PC-9 (cell line): ENCODE measurements around the gene DIPK2B. TPM values are rescaled to one million over a fixed set of nuclear protein-coding genes. Genes with fewer than 3 reads are reported as not detected.

Experiments
- BruUV-seq: library from RNA; stranded (reverse); fragments of 400-500 nt; replicated peaks from 2 replicates; lab custom pipeline; 2021; lab: Mats Ljungman, UMichigan
- CTCF ChIA-PET: fragments of 300-600 bp; sonication (Branson Sonifier 250); formaldehyde crosslinking; loops from one replicate; lab custom pipeline; 2022; ENCODE audit warnings: antibody characterized with exemption; lab: Charles Lee
- POLR2A ChIA-PET: fragments of 300-600 bp; sonication (Branson Sonifier 250); formaldehyde crosslinking; loops from one replicate; lab custom pipeline; 2022; ENCODE audit warnings: antibody characterized with exemption; ENCODE audit not compliant: unreplicated experiment; lab: Charles Lee
- DNase-seq, 2 experiments: peaks; one replicate each; pipeline versions ENCODE4 v3.0.0 to v3.0.0-alpha.2; 2015 to 2022; ENCODE audit warnings: mixed read lengths in 1 of 2
- H2AFZ ChIP-seq: fragments of 200-600 bp; sonication (generic); 2 replicates; pipeline ENCODE4 v1.8.1; 2017; ENCODE audit warnings: antibody characterized with exemption
- H3F3A ChIP-seq: fragments of 200-600 bp; sonication (generic); 2 replicates; pipeline ENCODE4 v1.8.1; 2017; ENCODE audit warnings: antibody characterized with exemption, mild to moderate bottlenecking, low read depth; ENCODE audit not compliant: insufficient read depth
- H3K27ac ChIP-seq: fragments of 200-600 bp; sonication (generic); 2 replicates; pipeline ENCODE4 v1.6.1; 2016; ENCODE audit warnings: mixed run types
- H3K27me3 ChIP-seq: fragments of 200-600 bp; sonication (generic); 2 replicates; pipeline ENCODE4 v1.6.1; 2016; ENCODE audit warnings: low read depth, mixed run types; ENCODE audit not compliant: insufficient read depth
- H3K36me3 ChIP-seq: fragments of 200-600 bp; sonication (generic); 2 replicates; pipeline ENCODE4 v1.6.1; 2016; ENCODE audit warnings: low read depth, mixed run types
- H3K4me1 ChIP-seq: fragments of 200-600 bp; sonication (generic); replicated peaks from 2 replicates; pipeline ENCODE4 v1.6.1; 2016; ENCODE audit warnings: mixed run types; ENCODE audit not compliant: insufficient read depth
- H3K4me2 ChIP-seq: fragments of 200-600 bp; sonication (generic); 2 replicates; pipeline ENCODE4 v1.6.1; 2017; ENCODE audit warnings: mixed run types
- H3K4me3 ChIP-seq: fragments of 200-600 bp; sonication (generic); 2 replicates; pipeline ENCODE4 v1.6.1; 2016; ENCODE audit warnings: mixed run types
- H3K79me2 ChIP-seq: fragments of 200-600 bp; sonication (generic); 2 replicates; pipeline ENCODE4 v1.6.1; 2017; ENCODE audit warnings: low read depth, mixed run types
- H3K9me2 ChIP-seq: fragments of 200-600 bp; sonication (generic); 2 replicates; pipeline ENCODE4 v1.8.1; 2017; ENCODE audit warnings: mild to moderate bottlenecking; ENCODE audit not compliant: insufficient read depth
- H3K9me3 ChIP-seq: fragments of 200-600 bp; sonication (generic); 2 replicates; pipeline ENCODE4 v1.8.1; 2016; ENCODE audit warnings: low read depth; ENCODE audit not compliant: insufficient read depth
- H4K20me1 ChIP-seq: fragments of 200-600 bp; sonication (generic); 2 replicates; pipeline ENCODE4 v1.8.1; 2017; ENCODE audit not compliant: insufficient read depth
- CTCF ChIP-seq: fragments of 200-600 bp; sonication (generic); conservative IDR thresholded peaks from 2 replicates; pipeline ENCODE4 v1.6.1; 2017; ENCODE audit warnings: mixed run types, antibody characterized with exemption, mild to moderate bottlenecking, moderate library complexity
- EZH2 ChIP-seq: fragments of 200-600 bp; sonication (generic); IDR thresholded peaks from 2 replicates; pipeline ENCODE4 v1.8.0; 2017; ENCODE audit warnings: antibody characterized with exemption, low read depth
- intact Hi-C: fragments of 100-400 bp; cut with micrococcal nuclease; formaldehyde crosslinking; loops from one replicate; pipeline ENCODE4 v1.10.0; 2022; ENCODE audit not compliant: unreplicated experiment
- total RNA-seq: library from RNA; stranded (reverse); gene quantifications from 2 replicates; pipeline ENCODE4 v1.2.3, GENCODE V29; 2021

The DIPK2B gene
- total RNA-seq, 1 experiment from 2014 or later: not detected

- no peaks in the 10 kb centered on the region for H3K9me3 ChIP-seq
- intact Hi-C loops: no loop called here
- BruUV-seq: no TSS peak
- H3F3A ChIP-seq: no peaks in the 10 kb centered on the region
- no peak for DNase-seq
- POLR2A ChIA-PET: no interaction called here
- no peaks in the 10 kb centered on the region for H3K27me3 ChIP-seq
- H3K4me3 ChIP-seq: no peak overlapping the region
- no peak overlapping the region for H3K4me2 ChIP-seq
- H3K79me2 ChIP-seq: no peaks in the 10 kb centered on the region
- no peaks in the 10 kb centered on the region for H4K20me1 ChIP-seq
- TF ChIP-seq EZH2 (no peak), CTCF (no peak)
- no peaks in the 10 kb centered on the region for H3K4me1 ChIP-seq
- CTCF ChIA-PET: no interaction called here
- no peaks in the 10 kb centered on the region for H3K9me2 ChIP-seq
- H3K36me3 ChIP-seq: no peaks in the 10 kb centered on the region
- H2AFZ ChIP-seq: no peak overlapping the region
- H3K27ac ChIP-seq: no peak overlapping the region
Observed at GRCh38 chrX:45164995-45165394, 35.7 kb downstream of the DIPK2B start.

GRCh38 chrX:45164021-45164621 is 36.6 kb downstream of the DIPK2B start:
- CTCF ChIA-PET: no interaction called here
- intact Hi-C loops: no loop called here

GRCh38 chrX:45157647-45158046 is 43.0 kb downstream of the DIPK2B start:
- Histone ChIP-seq H3K4me3 (no peak overlapping the region), H3K27me3 (no peaks in the 10 kb centered on the region), H4K20me1 (no peaks in the 10 kb centered on the region), H3K79me2 (no peaks in the 10 kb centered on the region), H3K4me1 (no peaks in the 10 kb centered on the region), H3K36me3 (no peaks in the 10 kb centered on the region), H3K27ac (no peak overlapping the region), H3F3A (no peaks in the 10 kb centered on the region), H3K4me2 (no peak overlapping the region), H3K9me3 (no peaks in the 10 kb centered on the region), H3K9me2 (no peaks in the 10 kb centered on the region), H2AFZ (no peak overlapping the region)
- ChIA-PET POLR2A (no interaction called here), CTCF (no interaction called here)
- TF ChIP-seq EZH2 (no peak), CTCF (no peak)
- DNase-seq: no peak
- intact Hi-C loops: no loop called here
- no TSS peak for BruUV-seq

More at GRCh38 chrX:45164021-45164621, 36.6 kb downstream of the DIPK2B start:
- BruUV-seq: no TSS peak
- Histone ChIP-seq H3K9me2 (no peaks in the 10 kb centered on the region), H3F3A (no peaks in the 10 kb centered on the region), H3K79me2 (no peaks in the 10 kb centered on the region), H3K4me3 (no peak overlapping the region), H3K4me1 (no peaks in the 10 kb centered on the region), H4K20me1 (no peaks in the 10 kb centered on the region), H3K36me3 (no peaks in the 10 kb centered on the region), H2AFZ (no peak overlapping the region), H3K4me2 (no peak overlapping the region), H3K27me3 (no peaks in the 10 kb centered on the region), H3K9me3 (no peaks in the 10 kb centered on the region), H3K27ac (no peak overlapping the region)
- no peak for DNase-seq
- POLR2A ChIA-PET: no interaction called here
- TF ChIP-seq CTCF (no peak), EZH2 (no peak)
